ENCODE data around the gene ANO3.

DNA sequence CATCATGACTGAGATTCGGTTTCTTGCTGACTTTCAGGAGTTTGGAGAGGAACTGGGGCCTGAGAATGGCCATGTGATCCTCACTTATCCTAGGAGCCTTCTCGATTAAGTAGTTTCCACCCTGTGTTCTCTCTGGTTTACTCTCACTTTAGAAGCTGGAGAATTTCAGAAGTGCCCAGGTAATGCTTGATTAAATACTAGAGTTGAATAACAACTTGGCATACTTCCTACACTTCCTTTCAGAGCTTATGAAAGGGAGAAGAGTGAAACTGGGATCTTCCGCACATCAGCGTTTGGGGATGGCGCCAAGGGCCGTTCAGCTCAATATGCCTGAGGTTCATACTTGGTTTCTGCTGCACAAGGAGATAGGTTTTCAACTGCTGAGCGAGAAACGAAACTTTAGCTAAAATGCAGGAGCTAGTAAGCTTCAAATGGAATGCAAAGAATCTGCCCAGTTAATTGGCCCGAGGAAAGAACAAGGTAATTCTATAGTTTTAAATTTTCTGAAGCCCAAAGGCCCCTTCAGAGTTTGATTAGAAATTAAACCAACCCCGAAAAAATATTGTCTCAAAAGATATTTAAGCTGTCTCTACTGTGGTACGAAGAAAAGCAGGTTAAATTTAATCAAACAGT is 241.0 kb downstream of the ANO3 start:
- TF ChIP-seq, protein P1, sequence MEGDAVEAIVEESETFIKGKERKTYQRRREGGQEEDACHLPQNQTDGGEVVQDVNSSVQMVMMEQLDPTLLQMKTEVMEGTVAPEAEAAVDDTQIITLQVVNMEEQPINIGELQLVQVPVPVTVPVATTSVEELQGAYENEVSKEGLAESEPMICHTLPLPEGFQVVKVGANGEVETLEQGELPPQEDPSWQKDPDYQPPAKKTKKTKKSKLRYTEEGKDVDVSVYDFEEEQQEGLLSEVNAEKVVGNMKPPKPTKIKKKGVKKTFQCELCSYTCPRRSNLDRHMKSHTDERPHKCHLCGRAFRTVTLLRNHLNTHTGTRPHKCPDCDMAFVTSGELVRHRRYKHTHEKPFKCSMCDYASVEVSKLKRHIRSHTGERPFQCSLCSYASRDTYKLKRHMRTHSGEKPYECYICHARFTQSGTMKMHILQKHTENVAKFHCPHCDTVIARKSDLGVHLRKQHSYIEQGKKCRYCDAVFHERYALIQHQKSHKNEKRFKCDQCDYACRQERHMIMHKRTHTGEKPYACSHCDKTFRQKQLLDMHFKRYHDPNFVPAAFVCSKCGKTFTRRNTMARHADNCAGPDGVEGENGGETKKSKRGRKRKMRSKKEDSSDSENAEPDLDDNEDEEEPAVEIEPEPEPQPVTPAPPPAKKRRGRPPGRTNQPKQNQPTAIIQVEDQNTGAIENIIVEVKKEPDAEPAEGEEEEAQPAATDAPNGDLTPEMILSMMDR (IDR thresholded peaks at IDR 0.05), result no peak
- no peak for TF ChIP-seq POLR2A (IDR thresholded peaks at IDR 0.05)

Measured in vagina (tissue), 2 donors.